Activated CD4-positive, alpha-beta T cell treated with anti-CD3 and anti-CD28 coated beads, Interleukin-2, amount 50 U/mL, for 1 hour (primary cell): ENCODE measurements around the gene ZIC1.

ENCODE experiments used
- DNase-seq: peaks from one replicate; pipeline ENCODE4 v3.0.0-alpha.2; 2020

ZIC1 gene

DNA sequence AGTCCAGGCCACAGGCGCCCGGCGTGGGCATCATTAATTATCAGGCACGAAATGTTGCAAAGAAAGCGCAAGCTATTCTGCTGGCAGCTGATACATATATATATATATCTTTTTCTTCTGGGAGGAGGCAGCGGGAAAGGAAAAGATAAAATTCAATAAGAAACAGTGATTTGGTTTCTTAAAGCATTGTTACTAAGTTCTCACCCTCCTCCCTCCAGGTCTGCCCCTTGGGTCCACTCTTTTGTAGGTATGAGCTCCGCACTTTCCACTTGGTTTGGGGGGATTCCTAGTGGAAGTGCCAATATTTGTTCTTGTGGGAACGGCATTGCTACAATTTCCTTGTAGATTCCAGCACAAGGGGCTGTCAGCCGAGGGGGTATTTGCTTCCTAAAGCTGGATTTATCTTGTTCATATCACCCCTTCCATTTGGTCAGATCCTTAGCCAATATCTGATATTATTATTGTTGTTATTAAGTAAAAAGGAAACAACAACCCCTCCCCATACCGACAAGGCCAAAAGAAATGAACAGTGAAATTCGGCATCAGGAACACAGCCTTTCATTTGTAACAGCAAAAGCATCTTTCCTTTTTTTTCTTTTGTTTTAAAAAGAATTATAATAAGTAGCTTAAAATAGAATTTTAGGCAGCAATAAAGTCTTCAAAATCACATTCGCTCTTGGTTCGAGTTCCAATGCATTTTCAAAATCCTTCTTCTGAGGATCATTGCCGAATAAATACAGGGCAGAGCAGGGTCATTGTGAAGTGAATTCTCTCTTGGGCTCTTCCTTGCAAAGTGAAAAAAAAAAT lies 15.6 kb downstream of the ZIC1 start:
- no peak for DNase-seq

DNA sequence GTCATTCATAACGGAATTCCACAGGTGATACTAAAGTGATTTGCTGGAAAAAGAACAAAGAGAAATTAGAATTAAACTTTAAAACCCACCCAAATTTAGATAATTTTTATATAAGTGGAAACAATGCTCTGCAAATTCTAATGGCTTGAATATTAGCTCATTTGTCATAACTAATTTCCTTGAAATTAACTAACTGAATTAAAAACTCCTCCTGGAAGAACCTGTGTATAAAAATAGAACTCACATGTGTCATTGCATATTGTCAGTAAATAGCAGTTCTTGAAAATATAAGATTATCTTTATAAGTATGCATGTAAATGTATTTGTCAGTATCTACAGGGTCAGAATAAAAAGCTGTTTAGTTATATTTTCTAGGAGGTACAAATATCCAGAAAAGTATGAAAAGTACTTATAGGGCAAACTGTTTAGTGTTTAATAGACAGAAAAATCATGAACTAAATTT lies 16.3 kb downstream of the ZIC1 start:
- no peak for DNase-seq

DNA sequence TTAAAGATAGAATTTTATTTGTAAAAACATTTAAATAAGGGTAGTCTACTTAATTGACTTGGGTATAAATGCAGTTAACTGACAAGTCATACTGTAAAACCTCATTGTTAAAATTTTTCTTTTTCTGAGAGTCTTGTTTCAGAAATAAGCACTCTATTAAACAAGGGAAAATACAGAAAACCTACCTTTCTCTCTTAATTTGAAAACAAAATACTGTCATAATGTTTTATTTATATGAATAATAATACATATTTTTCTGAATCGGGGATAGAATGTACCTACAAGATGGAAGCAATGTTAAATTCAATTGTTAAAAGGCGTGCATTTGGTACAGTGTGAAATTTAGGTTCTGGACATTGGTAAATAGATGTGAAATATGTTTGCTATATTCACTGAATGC lies 17.8 kb downstream of the ZIC1 start:
- DNase-seq: no peak

DNA sequence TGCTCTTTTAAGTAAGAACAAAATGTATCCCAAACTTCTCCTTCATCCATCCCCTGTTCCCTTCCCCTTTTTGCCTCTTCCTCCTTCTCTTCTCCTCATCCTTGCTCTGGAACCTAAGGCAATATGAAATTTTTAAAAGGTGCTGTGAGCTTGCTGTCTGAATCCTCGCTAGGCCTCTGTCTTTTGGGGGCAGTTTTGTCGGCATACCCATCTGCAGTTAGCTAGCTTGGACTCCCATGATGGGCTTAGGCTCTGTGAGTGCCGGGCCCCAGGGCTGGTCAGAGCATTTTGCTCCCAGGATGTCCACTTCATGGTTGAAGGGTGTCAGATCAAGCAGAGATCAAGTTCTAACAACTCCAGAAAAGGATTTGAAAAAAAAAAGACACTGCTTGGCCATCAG lies 18.6 kb downstream of the ZIC1 start:
- no peak for DNase-seq

DNA sequence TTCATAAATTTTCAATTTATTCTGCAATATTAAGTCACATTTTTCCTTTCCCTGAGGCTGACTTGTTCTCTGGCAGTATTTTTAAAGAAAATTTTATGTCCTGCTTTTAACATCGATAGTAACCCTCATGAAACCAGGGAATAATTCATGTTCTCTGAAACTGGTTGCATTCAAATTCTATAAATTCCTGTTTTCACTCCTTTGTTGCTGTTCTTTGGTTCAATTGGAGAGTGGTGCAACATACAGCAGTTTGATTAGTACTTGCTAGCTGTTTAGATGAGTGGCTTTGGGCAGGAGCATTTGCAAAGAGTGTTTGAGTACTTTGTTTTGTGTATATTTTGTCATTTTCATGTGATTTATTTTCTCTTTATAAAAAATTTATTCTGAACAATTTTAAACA lies 19.2 kb downstream of the ZIC1 start:
- no peak for DNase-seq

DNA sequence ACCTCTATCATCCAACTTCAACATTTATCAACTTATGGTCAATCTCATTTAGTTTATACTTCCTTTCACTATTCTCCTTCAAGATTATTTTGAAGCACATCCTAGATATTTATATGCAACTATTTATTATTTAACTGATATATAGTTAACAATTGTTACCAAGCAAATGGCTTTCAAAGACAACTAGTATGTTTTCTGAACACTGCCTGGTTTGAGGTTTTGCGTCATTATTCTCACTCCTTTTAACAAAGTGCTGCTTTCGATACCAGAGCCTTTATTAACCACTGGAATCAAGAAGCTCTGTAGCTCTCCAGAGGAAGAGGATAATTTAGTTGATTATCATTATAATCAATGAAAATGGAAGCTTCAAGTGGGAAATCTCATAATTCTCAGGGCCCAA lies 19.6 kb downstream of the ZIC1 start:
- DNase-seq: no peak

DNA sequence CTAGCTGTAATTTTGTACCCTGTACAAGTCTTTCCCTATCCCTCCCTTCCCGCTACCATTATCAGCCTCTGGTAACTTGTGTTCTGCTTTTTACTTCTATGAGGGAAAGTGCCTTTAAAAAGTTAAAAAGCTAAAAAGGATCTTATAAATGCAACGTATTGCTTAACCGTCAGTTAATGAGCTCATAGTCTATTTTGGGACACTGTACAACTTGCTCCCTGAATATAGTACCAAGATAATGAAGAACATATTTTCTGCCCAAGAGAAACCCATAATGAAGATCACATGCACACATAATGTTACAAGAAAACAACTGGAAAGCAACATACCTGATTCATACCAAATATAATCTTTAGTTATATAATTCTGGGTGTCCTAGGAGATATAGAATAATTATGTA lies 22.6 kb downstream of the ZIC1 start:
- DNase-seq: no peak

DNA sequence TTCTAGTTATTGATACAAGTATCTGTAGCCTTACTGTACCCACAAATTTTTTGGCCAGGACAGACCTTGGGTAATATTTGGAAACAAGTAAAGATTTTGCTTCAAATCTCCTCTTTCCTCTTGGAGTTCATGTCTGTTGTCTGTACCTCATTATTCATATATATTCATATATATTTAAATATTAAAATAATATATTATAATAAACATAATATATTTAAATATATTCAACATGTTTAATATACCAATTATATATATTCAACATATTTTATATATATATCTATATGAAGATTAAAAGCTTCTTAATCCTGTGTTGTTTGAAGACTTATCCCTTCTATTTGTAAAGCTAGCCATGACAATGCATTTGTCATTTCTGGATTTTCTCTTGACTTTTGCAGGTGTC lies 38.1 kb downstream of the ZIC1 start:
- DNase-seq: no peak

DNA sequence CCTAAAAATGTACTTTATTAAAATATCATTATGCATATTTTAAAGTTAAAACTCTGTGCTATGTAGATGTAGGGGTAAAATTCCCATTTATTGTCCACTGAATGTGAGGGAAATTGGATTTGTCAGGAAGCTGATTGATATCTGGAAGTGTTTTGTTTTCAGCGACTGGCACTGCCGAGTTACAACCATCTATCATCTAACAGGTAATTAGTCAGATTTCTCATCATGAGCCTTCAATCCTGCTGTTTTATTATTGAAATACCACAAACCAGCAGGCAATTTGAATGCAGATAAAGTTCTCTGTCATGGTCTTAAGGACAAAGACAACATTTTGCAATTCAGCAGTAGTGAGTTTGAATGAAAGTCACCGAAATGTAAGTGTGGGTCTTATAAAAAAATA lies 40.5 kb downstream of the ZIC1 start:
- DNase-seq: no peak

DNA sequence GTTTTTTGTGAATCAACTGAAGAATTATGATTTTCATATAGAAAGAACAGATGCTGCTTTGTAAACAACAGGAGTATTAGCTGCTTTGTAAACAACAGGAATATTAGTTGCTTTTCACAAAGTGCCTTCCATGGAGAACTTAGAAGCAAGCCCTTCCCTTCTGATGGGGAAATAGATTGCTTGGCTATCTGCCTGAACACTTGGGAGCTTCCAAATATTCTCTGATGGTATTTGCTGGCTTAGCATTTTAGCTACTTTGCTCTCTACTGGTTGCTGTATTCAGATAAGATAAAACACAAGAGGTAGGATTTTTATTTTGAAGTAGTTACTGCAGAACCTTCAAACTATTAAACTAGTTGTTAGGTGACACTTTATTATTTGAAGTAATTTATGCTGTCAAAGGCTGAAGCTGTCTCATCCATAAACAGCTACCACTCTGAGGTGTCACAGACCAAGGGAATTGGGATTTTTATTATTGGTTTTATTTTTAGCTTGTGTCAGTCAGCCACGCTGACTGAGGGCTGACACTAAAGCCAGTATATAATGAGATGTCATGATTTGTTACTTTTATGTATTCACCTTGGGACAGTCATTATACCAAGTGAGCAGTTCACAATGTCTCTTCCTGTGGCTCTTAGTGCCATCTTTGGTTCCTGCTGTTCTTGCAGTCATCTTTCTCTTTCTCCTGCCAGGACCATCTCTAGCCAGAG lies 50.0 kb downstream of the ZIC1 start:
- no peak for DNase-seq

DNA sequence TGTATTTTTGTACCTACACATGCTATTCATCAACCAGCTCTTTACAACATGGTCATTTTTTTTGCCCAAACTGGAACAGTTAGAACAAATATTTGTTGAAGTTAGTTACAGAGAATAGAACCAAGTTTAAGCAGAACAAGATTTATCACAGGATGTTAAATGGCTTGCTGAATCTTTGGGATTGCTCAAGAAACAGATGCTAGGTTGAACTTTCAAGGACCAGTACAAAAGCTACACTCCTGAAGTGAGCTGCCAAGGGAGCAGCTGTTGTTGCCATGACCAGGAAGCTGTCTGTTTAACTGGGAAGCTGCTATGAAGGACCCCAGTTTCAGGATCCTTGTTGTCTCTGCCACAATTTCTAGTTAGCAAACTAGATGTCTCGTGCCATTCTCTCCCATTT lies 53.7 kb downstream of the ZIC1 start:
- DNase-seq: no peak
